Astrocyte (in vitro differentiated cells and primary cell): ENCODE measurements around the gene PLA1A. TPM values are rescaled to one million over a fixed set of nuclear protein-coding genes. Genes with fewer than 3 reads are reported as not detected.

Source experiments
- DNase-seq: peaks from one replicate; pipeline ENCODE4 v3.0.0-alpha.2; 2010; ENCODE audit warnings: low read depth
- FAIRE-seq: peaks from 2 replicates; lab custom pipeline; 2011; peaks lifted over from hg19 to GRCh38; lab: Jason Lieb, UNC
- H2AFZ ChIP-seq: 2 replicates; pipeline ENCODE4 v1.6.0; 2012; ENCODE audit warnings: low read depth, low read length, inconsistent platforms
- H3K27ac ChIP-seq: 2 replicates; pipeline ENCODE4 v1.5.1; 2011; ENCODE audit warnings: low read depth, low read length, inconsistent platforms
- H3K27me3 ChIP-seq: 2 replicates; pipeline ENCODE4 v1.6.0; 2011; ENCODE audit warnings: low read length, inconsistent platforms; ENCODE audit not compliant: insufficient read depth
- H3K36me3 ChIP-seq: 2 replicates; pipeline ENCODE4 v1.5.1; 2011; ENCODE audit warnings: low read length, inconsistent platforms; ENCODE audit not compliant: insufficient read depth
- H3K4me1 ChIP-seq: 2 replicates; pipeline ENCODE4 v1.5.1; 2011; ENCODE audit warnings: low read length, inconsistent platforms; ENCODE audit not compliant: insufficient read depth
- H3K4me2 ChIP-seq: 2 replicates; pipeline ENCODE4 v1.6.0; 2012; ENCODE audit warnings: low read length, inconsistent platforms
- H3K4me3 ChIP-seq: 2 replicates; pipeline ENCODE4 v1.5.1; 2011; ENCODE audit warnings: low read depth, mild to moderate bottlenecking, low read length, inconsistent platforms; ENCODE audit not compliant: insufficient read depth
- H3K79me2 ChIP-seq: 2 replicates; pipeline ENCODE4 v1.6.0; 2012; ENCODE audit warnings: mild to moderate bottlenecking, low read length, inconsistent platforms; ENCODE audit not compliant: insufficient read depth
- H3K9ac ChIP-seq: 2 replicates; pipeline ENCODE4 v1.6.0; 2012; ENCODE audit warnings: mild to moderate bottlenecking, low read length, inconsistent platforms
- H3K9me3 ChIP-seq: 2 replicates; pipeline ENCODE4 v1.5.1; 2012; ENCODE audit warnings: low read depth, mild to moderate bottlenecking, low read length, inconsistent platforms; ENCODE audit not compliant: insufficient read depth
- H4K20me1 ChIP-seq: 2 replicates; pipeline ENCODE4 v1.6.0; 2012; ENCODE audit warnings: low read length, inconsistent platforms; ENCODE audit not compliant: insufficient read depth
- H3K27ac Mint-ChIP-seq: one replicate; pipeline ENCODE4 v1.8.0; 2021; ENCODE audit warnings: mild to moderate bottlenecking, mixed read lengths; ENCODE audit not compliant: unreplicated experiment
- H3K27me3 Mint-ChIP-seq: one replicate; pipeline ENCODE4 v1.8.0; 2021; ENCODE audit warnings: low read depth, mixed read lengths; ENCODE audit not compliant: unreplicated experiment
- H3K36me3 Mint-ChIP-seq: one replicate; pipeline ENCODE4 v1.8.0; 2021; ENCODE audit warnings: low read depth, mixed read lengths; ENCODE audit not compliant: unreplicated experiment
- H3K4me1 Mint-ChIP-seq: one replicate; pipeline ENCODE4 v1.8.0; 2021; ENCODE audit warnings: low read depth, mixed read lengths; ENCODE audit not compliant: unreplicated experiment
- H3K4me3 Mint-ChIP-seq: one replicate; pipeline ENCODE4 v1.8.0; 2021; ENCODE audit warnings: mild to moderate bottlenecking, moderate library complexity, mixed read lengths; ENCODE audit not compliant: unreplicated experiment
- H3K9me3 Mint-ChIP-seq: one replicate; pipeline ENCODE4 v1.8.0; 2021; ENCODE audit warnings: mild to moderate bottlenecking, mixed read lengths; ENCODE audit not compliant: unreplicated experiment
- EZH2 ChIP-seq: IDR thresholded peaks from 2 replicates; pipeline ENCODE4 v1.6.1; 2012; ENCODE audit warnings: mild to moderate bottlenecking, low read length, inconsistent platforms; ENCODE audit not compliant: insufficient read depth
- total RNA-seq: library from RNA; stranded (reverse); gene quantifications from 2 replicates; pipeline ENCODE4 v1.2.1, GENCODE V29; 2021
- TF ChIP-seq, protein P1 (sequence below): IDR thresholded peaks from 2 replicates; pipeline ENCODE4 v1.5.1; 2011; ENCODE audit warnings: low read depth, mild to moderate bottlenecking, inconsistent platforms, low read length, moderate library complexity; ENCODE audit not compliant: insufficient read depth

PLA1A gene
- total RNA-seq, 1 donor from 2014 or later = 0.91 TPM

DNA sequence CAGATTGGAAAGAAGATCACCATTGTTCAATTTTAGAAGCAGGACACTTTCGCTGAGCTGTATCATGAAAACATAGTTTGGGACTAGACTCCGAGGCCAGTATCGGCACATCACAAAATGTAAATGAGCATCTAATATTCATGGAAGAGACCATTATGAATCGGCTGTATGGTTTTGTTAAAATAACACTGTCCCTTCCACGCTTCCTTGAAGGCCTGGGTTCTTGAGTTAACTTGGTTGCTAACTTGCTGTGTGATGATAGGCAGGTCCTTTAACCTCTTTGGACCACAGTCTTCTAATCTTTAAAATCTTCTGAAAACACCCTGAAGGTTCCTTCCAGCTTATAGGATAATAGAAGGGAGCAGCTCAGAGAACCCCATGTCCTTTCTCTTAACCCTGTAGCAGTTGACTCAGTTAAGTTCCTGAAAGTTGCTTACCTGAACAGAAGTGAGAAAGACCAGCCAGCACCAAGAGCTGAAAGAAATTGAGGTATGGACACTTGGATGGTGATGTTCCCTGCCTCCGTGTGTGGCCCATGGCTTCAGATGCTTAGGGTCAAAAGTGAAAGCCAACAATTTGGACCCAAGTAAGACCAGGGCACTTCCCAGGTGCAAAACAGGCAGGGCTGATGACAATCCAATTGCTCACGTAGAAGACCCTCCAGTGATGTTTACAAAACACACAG lies 40.4 kb upstream of the PLA1A start:
- peaks cover 28% of the 10 kb centered on the region for H3K27me3 Mint-ChIP-seq
- H3K9me3 ChIP-seq = no peaks in the 10 kb centered on the region
- no peak overlapping the region for H3K4me3 ChIP-seq
- no peak for FAIRE-seq
- no peak for TF ChIP-seq EZH2
- TF ChIP-seq, protein P1, sequence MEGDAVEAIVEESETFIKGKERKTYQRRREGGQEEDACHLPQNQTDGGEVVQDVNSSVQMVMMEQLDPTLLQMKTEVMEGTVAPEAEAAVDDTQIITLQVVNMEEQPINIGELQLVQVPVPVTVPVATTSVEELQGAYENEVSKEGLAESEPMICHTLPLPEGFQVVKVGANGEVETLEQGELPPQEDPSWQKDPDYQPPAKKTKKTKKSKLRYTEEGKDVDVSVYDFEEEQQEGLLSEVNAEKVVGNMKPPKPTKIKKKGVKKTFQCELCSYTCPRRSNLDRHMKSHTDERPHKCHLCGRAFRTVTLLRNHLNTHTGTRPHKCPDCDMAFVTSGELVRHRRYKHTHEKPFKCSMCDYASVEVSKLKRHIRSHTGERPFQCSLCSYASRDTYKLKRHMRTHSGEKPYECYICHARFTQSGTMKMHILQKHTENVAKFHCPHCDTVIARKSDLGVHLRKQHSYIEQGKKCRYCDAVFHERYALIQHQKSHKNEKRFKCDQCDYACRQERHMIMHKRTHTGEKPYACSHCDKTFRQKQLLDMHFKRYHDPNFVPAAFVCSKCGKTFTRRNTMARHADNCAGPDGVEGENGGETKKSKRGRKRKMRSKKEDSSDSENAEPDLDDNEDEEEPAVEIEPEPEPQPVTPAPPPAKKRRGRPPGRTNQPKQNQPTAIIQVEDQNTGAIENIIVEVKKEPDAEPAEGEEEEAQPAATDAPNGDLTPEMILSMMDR = no peak
- no peaks in the 10 kb centered on the region for H3K4me1 Mint-ChIP-seq
- no peak overlapping the region for H3K4me3 Mint-ChIP-seq
- no peaks in the 10 kb centered on the region for H4K20me1 ChIP-seq
- no peaks in the 10 kb centered on the region for H3K9me3 Mint-ChIP-seq
- no peak overlapping the region for H3K27ac Mint-ChIP-seq
- H3K79me2 ChIP-seq = no peaks in the 10 kb centered on the region
- no peaks in the 10 kb centered on the region for H3K36me3 ChIP-seq
- H3K36me3 Mint-ChIP-seq = no peaks in the 10 kb centered on the region
- H3K4me2 ChIP-seq = no peak overlapping the region
- H3K27ac ChIP-seq = no peak overlapping the region
- no peak for DNase-seq
- H3K9ac ChIP-seq = no peak overlapping the region
- H2AFZ ChIP-seq = no peak overlapping the region
- H3K4me1 ChIP-seq = no peaks in the 10 kb centered on the region
- H3K27me3 ChIP-seq = peaks cover 6% of the 10 kb centered on the region

DNA sequence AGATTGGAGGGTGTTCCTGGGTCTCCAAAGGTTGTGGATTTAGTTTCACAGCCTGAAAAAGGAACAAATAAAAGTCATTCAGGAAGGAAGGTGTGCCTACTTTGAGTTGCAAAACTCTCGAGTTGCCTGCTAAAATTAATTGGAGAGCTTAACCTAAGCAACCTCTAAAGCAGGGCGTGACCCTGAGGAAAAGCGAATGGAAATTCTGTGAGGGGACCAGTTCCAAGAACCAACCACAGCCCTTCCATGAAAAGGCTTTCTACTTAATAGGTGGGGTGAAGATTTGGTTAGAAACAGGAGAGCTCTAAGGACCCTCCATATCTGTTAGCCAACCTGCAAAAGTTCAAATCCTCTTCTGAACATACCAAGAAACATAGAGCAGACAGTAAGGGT lies 39.8 kb upstream of the PLA1A start:
- no peak for DNase-seq
- H3K4me3 ChIP-seq = no peak overlapping the region
- peaks cover 26% of the 10 kb centered on the region for H3K27me3 Mint-ChIP-seq
- no peaks in the 10 kb centered on the region for H4K20me1 ChIP-seq
- no peak overlapping the region for H3K27ac ChIP-seq
- no peak overlapping the region for H2AFZ ChIP-seq
- no peaks in the 10 kb centered on the region for H3K9me3 ChIP-seq
- no peak overlapping the region for H3K4me2 ChIP-seq
- H3K36me3 ChIP-seq = no peaks in the 10 kb centered on the region
- no peak for TF ChIP-seq EZH2
- TF ChIP-seq, protein P1 = no peak
- no peak overlapping the region for H3K9ac ChIP-seq
- H3K4me1 ChIP-seq = no peaks in the 10 kb centered on the region
- no peaks in the 10 kb centered on the region for H3K9me3 Mint-ChIP-seq
- no peaks in the 10 kb centered on the region for H3K36me3 Mint-ChIP-seq
- no peaks in the 10 kb centered on the region for H3K79me2 ChIP-seq
- FAIRE-seq = no peak
- H3K4me3 Mint-ChIP-seq = no peak overlapping the region
- H3K27ac Mint-ChIP-seq = no peak overlapping the region
- no peaks in the 10 kb centered on the region for H3K4me1 Mint-ChIP-seq
- peaks cover 6% of the 10 kb centered on the region for H3K27me3 ChIP-seq

DNA sequence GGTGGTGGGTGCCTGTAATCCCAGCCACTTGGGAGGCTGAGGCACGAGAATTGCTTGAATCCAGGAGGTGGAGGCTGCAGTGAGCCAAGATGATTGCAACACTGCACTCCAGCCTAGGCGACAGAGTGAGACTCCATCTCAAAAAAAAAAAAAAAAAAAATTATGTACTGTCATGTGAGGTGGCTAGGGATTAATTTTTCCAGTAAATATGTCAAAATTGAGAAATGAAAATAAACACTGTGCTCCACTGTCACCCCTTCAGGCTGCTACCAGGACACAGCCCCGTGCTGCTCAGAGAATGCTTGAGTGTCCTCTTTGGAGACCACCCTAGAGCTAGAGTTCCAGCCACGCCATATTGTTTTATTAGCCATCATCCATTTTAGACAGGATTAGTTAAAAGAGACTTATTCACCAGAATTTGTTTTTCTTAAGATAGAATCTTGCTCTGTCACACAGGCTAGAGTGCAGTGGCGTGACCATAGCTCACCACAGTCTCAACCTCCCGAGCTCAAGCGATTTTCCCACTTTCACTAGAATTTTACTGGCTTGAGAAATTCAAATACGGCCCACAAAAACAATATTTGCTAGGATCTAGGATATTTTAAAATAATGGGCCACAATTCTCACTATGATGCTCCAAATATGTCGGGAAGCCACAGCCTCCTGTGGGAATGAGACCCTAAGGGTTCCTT lies 38.9 kb upstream of the PLA1A start:
- FAIRE-seq = no peak
- peaks cover 25% of the 10 kb centered on the region for H3K27me3 Mint-ChIP-seq

More for the DNA sequence above, 38.9 kb upstream of the PLA1A start:
- DNase-seq = no peak
- Histone ChIP-seq H3K27me3 (peaks cover 6% of the 10 kb centered on the region), H4K20me1 (no peaks in the 10 kb centered on the region), H3K4me3 (no peak overlapping the region), H3K4me1 (no peaks in the 10 kb centered on the region), H3K4me2 (no peak overlapping the region), H3K9me3 (no peaks in the 10 kb centered on the region), H2AFZ (no peak overlapping the region), H3K79me2 (no peaks in the 10 kb centered on the region), H3K27ac (no peak overlapping the region), H3K36me3 (no peaks in the 10 kb centered on the region), H3K9ac (no peak overlapping the region)
- Mint-ChIP-seq H3K36me3 (no peaks in the 10 kb centered on the region), H3K27ac (no peak overlapping the region), H3K9me3 (no peaks in the 10 kb centered on the region), H3K4me1 (no peaks in the 10 kb centered on the region), H3K4me3 (no peak overlapping the region)
- no peak for TF ChIP-seq EZH2
- TF ChIP-seq, protein P1 = no peak
